Transverse colon (tissue), 4 donors: ENCODE data around the gene AGAP1. TPM values are rescaled to one million over a fixed set of nuclear protein-coding genes. Genes with fewer than 3 reads are reported as not detected.

Experiments
- DNase-seq: peaks from one replicate; pipeline ENCODE4 v3.0.0-alpha.2; 2019
- H3K27ac ChIP-seq, 4 donors: fragments of 200-600 bp; sonication (generic); 2 replicates each; pipeline ENCODE4 v1.5.1; 2016 to 2018; ENCODE audit warnings: inconsistent platforms in 4 of 4
- H3K27me3 ChIP-seq: fragments of 200-600 bp; sonication (generic); 2 replicates; pipeline ENCODE4 v1.5.1; 2017; ENCODE audit warnings: inconsistent platforms
- H3K36me3 ChIP-seq, 4 donors: fragments of 200-600 bp; sonication (generic); 2 replicates each; pipeline ENCODE4 v1.5.1; 2017 to 2019; ENCODE audit warnings: inconsistent platforms in 4 of 4
- H3K4me1 ChIP-seq, 4 donors: fragments of 200-600 bp; sonication (generic); 2 replicates each; pipeline ENCODE4 v1.5.1; 2017 to 2020; ENCODE audit warnings: inconsistent platforms in 4 of 4
- H3K4me3 ChIP-seq, 4 donors: fragments of 200-600 bp; sonication (generic); 1 replicate in 1 of 4; 2 replicates in 3 of 4; pipeline versions ENCODE4 v1.5.1 to v1.6.1; 2017 to 2019; ENCODE audit warnings: inconsistent platforms in 4 of 4
- H3K9me3 ChIP-seq, 2 donors: fragments of 200-600 bp; sonication (generic); 2 replicates each; pipeline ENCODE4 v1.5.1; 2017 to 2019; ENCODE audit warnings: inconsistent platforms in 2 of 2
- EP300 ChIP-seq: sonication (generic); formaldehyde crosslinking; IDR thresholded peaks from one replicate; pipeline ENCODE4 v1.6.1; 2017; ENCODE audit warnings: antibody characterized with exemption, low read depth
- POLR2A ChIP-seq: fragments of 450-650 bp; IDR thresholded peaks from one replicate; pipeline ENCODE4 v1.6.1; 2016; ENCODE audit warnings: antibody characterized with exemption, mild to moderate bottlenecking, moderate library complexity
- POLR2AphosphoS5 ChIP-seq, 3 donors: sonication (generic); formaldehyde crosslinking; IDR thresholded peaks; one replicate each; pipeline ENCODE4 v1.6.1; 2016; ENCODE audit warnings: antibody characterized with exemption in 3 of 3
- WGBS, 2 donors: methylation state at CpG; one replicate each; pipeline ENCODE4 v1.1.5; 2018; ENCODE audit warnings: low coverage in 1 of 2; 5-methylcytosine and 5-hydroxymethylcytosine counted together
- in situ Hi-C, 4 donors: fragments of 200-750 bp; cut with MboI; loops; one replicate each; pipeline versions ENCODE4 v1.15.0 to v1.15.1; 2017; ENCODE audit warnings: low sequenced_read_pairs in 3 of 4, low pct_ligation_motif_present in 1 of 4, low pct_unique_long_range_greater_than_20kb in 1 of 4
- intact Hi-C: fragments of 100-400 bp; cut with DNase I; formaldehyde crosslinking; loops from one replicate; pipeline ENCODE4 v1.15.1; 2023; ENCODE audit warnings: low total_unique reads
- total RNA-seq, 4 donors: library from RNA; depleted of rRNA; stranded (reverse); fragments of >200 nt; gene quantifications; one replicate each; pipeline ENCODE4 v1.1.0, GENCODE V29; 2016
- TF ChIP-seq, protein P1 (sequence below), 5 experiments: fragments of 200-600 bp in 3 of 5; fragments of 450-650 bp in 2 of 5; sonication (generic) in 3 of 5; IDR thresholded peaks; 1 replicate in 2 of 5; 2 replicates in 3 of 5; pipeline ENCODE4 v1.5.1; 2016 to 2017; ENCODE audit warnings: antibody characterized with exemption in 5 of 5, inconsistent platforms in 3 of 5, mild to moderate bottlenecking in 2 of 5, moderate library complexity in 1 of 5

The AGAP1 gene
- total RNA-seq, 4 donors from 2014 or later, result 56.1 to 96.9 (median 71.2) TPM

DNA sequence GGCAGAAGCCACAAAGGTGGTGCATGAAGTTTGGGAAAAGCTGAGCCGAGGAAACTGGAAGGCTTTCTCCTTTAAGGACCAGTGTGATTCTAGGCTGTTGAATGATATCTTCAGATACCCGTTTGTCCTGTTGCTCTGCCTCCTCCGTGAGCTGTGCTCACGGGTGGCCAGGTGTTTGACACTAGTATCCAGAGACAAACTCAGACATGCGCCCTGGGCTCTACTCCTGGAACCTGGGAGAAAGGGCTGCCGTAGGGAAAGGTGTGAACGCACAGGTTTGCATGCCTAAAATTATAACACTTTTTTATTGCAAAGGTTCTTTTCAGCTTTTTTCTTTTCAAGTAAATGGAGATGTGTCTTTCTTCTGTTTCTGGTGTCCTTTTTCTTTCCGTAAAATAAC lies 81.6 kb downstream of the AGAP1 start:
- Histone ChIP-seq H3K9me3 (no peaks in the 10 kb centered on the region), H3K4me3 (no peak overlapping the region), H3K27ac (no peak overlapping the region), H3K4me1 (peaks cover 0 to 7% (median 3%) of the 10 kb centered on the region in 4 donors), H3K36me3 (no peaks in the 10 kb centered on the region), H3K27me3 (no peaks in the 10 kb centered on the region)
- 73 to 75% methylated on average over 5 to 8 of the region's 8 CpGs for WGBS, 2 donors
- in situ Hi-C loops, result loop anchor here in 2 of 4 donors (25.0 kb wide), 2 partner anchors 1013 to 1038 kb away; no protein-coding TSS in a partner anchor
- TF ChIP-seq, protein P1, sequence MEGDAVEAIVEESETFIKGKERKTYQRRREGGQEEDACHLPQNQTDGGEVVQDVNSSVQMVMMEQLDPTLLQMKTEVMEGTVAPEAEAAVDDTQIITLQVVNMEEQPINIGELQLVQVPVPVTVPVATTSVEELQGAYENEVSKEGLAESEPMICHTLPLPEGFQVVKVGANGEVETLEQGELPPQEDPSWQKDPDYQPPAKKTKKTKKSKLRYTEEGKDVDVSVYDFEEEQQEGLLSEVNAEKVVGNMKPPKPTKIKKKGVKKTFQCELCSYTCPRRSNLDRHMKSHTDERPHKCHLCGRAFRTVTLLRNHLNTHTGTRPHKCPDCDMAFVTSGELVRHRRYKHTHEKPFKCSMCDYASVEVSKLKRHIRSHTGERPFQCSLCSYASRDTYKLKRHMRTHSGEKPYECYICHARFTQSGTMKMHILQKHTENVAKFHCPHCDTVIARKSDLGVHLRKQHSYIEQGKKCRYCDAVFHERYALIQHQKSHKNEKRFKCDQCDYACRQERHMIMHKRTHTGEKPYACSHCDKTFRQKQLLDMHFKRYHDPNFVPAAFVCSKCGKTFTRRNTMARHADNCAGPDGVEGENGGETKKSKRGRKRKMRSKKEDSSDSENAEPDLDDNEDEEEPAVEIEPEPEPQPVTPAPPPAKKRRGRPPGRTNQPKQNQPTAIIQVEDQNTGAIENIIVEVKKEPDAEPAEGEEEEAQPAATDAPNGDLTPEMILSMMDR (IDR thresholded peaks at IDR 0.05), result no peak
- TF ChIP-seq EP300 (no peak), POLR2AphosphoS5 (IDR thresholded peaks at IDR 0.05) (no peak), POLR2A (no peak)
- no peak for DNase-seq
- intact Hi-C loops, result no loop called here

- peaks cover 0 to 7% (median 3%) of the 10 kb centered on the region in 4 donors for H3K4me1 ChIP-seq
- no peak overlapping the region for H3K4me3 ChIP-seq
- 33 to 76% methylated on average over 2 to 8 of the region's 8 CpGs for WGBS, 2 donors
- TF ChIP-seq POLR2A (no peak), POLR2AphosphoS5 (IDR thresholded peaks at IDR 0.05) (no peak), EP300 (no peak)
- TF ChIP-seq, protein P1 (IDR thresholded peaks at IDR 0.05), result no peak
- in situ Hi-C loops (loop anchor here in 2 of 4 donors (25.0 kb wide), 2 partner anchors 1014 to 1039 kb away; no protein-coding TSS in a partner anchor), intact Hi-C loops (no loop called here)
- no peak overlapping the region for H3K27ac ChIP-seq
- DNase-seq, result no peak
- no peaks in the 10 kb centered on the region for H3K36me3 ChIP-seq
- no peaks in the 10 kb centered on the region for H3K9me3 ChIP-seq
- no peaks in the 10 kb centered on the region for H3K27me3 ChIP-seq
Observed at GRCh38 chr2:235575904-235576303, 82.1 kb downstream of the AGAP1 start.

GRCh38 chr2:235576337-235576910 lies 82.6 kb downstream of the AGAP1 start:
- H3K4me3 ChIP-seq, result no peak overlapping the region
- H3K27ac ChIP-seq, result no peak overlapping the region
- H3K27me3 ChIP-seq, result no peaks in the 10 kb centered on the region
- DNase-seq, result no peak
- H3K4me1 ChIP-seq, result peaks cover 0 to 7% (median 3%) of the 10 kb centered on the region in 4 donors
- no peak for TF ChIP-seq POLR2AphosphoS5 (IDR thresholded peaks at IDR 0.05)
- TF ChIP-seq POLR2A, result no peak
- no peak for TF ChIP-seq EP300
- TF ChIP-seq, protein P1 (IDR thresholded peaks at IDR 0.05), result no peak
- no peaks in the 10 kb centered on the region for H3K36me3 ChIP-seq
- in situ Hi-C loops, result loop anchor here in 2 of 4 donors (25.0 kb wide), 2 partner anchors 1014 to 1039 kb away; no protein-coding TSS in a partner anchor
- WGBS, 2 donors, result 78 to 80% methylated on average over 7 to 11 of the region's 11 CpGs
- intact Hi-C loops, result no loop called here
- no peaks in the 10 kb centered on the region for H3K9me3 ChIP-seq

DNA sequence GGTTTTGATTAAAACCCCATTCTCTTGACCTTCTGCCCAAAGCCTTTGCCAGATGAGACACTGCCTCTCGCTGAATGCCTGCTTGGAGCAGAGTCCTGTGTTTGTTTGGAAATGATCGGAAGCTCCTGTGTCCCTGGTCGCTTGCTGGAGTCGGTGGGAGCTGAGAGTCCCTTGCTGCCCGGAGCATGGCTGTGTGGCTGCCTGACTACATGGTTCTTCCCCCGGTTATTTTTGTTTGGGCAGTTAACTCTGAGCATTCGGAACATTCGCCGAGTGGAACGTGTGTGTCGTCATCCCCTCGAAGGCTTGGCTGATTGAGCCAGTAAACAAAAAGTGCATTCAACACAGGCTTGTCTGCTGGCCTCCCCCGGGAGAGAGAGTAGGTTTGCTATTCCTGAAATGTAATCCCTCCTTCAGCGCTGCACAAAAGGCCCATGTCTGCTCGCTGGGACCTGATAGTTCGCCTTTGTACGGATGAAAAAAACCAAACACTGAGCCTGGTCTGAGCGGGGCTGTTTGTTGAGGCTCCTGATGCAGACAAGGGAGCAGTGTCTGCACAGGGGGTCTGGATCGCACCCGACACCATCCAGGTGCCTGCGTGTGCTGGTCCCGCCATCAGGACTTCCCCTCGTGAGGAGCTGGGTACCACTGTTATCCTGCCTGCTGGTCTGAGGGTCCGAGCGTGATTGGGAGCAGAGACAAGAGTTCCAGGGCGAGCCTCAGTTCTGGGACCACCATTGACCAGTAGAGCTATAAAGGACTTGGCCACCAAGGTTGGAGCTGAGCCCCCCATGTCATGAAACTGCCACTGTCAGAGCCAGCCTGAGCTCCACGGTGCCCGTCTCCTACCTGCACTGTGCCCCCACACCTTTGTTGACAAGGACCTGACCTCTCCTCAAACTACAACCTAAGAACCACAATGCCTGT lies 83.8 kb downstream of the AGAP1 start:
- in situ Hi-C loops (loop anchor here in 2 of 4 donors (25.0 kb wide), 2 partner anchors 1015 to 1040 kb away; no protein-coding TSS in a partner anchor), intact Hi-C loops (no loop called here)
- Histone ChIP-seq H3K4me1 (peaks cover 0 to 12% (median 6%) of the 10 kb centered on the region in 4 donors), H3K36me3 (no peaks in the 10 kb centered on the region), H3K27ac (peak overlapping the region in 1 of 4 donors; percentile 21), H3K4me3 (no peak overlapping the region), H3K27me3 (no peaks in the 10 kb centered on the region), H3K9me3 (no peaks in the 10 kb centered on the region)
- TF ChIP-seq, protein P1 (IDR thresholded peaks at IDR 0.05), result no peak
- TF ChIP-seq EP300 (no peak), POLR2A (no peak), POLR2AphosphoS5 (IDR thresholded peaks at IDR 0.05) (no peak)
- DNase-seq, result no peak
- 77% methylated on average over 28 of the region's 28 CpGs; no CpG with 5 or more reads in 1 of the 2 donors for WGBS, 2 donors
